ENCODE data around the gene ADAMTS3.

DNA sequence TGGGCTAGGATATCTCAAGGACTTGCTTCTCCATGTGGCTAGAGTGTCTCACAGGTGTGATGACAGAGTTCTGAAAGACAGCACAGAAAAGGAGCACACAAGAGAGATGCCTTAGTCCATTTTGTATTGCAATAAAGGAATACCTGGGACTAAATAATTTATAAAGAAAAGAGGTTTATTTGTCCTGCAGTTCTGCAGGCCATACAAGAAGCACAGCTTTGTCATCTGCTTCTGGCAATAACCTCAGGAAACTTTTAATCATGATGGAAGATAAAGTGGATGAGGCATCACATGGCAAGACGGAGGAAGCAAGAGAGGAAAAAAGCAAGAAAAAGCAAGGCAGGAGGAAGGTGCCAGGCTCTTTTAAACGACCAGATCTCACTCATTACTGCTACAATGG lies 126.9 kb downstream of the ADAMTS3 start:
- TF ChIP-seq ZNF544 (tag by site-specific recombination; IDR thresholded peaks at IDR 0.05) (no peak), ZNF274 (IDR thresholded peaks at IDR 0.05; ENCODE audit: low read length) (no peak), ZNF274 (tag by site-specific recombination; IDR thresholded peaks at IDR 0.05; ENCODE audit: borderline replicate concordance) (no peak), ZBTB1 (tag by site-specific recombination; IDR thresholded peaks at IDR 0.05) (no peak), ZNF138 (tag by site-specific recombination; IDR thresholded peaks at IDR 0.05; ENCODE audit: borderline replicate concordance) (no peak), ZNF777 (tag by site-specific recombination; IDR thresholded peaks at IDR 0.05; ENCODE audit: borderline replicate concordance) (no peak), ZNF423 (tag by site-specific recombination; IDR thresholded peaks at IDR 0.05) (no peak), ZNF169 (tag by site-specific recombination; IDR thresholded peaks at IDR 0.05) (no peak)
- TF ChIP-seq, protein P1, sequence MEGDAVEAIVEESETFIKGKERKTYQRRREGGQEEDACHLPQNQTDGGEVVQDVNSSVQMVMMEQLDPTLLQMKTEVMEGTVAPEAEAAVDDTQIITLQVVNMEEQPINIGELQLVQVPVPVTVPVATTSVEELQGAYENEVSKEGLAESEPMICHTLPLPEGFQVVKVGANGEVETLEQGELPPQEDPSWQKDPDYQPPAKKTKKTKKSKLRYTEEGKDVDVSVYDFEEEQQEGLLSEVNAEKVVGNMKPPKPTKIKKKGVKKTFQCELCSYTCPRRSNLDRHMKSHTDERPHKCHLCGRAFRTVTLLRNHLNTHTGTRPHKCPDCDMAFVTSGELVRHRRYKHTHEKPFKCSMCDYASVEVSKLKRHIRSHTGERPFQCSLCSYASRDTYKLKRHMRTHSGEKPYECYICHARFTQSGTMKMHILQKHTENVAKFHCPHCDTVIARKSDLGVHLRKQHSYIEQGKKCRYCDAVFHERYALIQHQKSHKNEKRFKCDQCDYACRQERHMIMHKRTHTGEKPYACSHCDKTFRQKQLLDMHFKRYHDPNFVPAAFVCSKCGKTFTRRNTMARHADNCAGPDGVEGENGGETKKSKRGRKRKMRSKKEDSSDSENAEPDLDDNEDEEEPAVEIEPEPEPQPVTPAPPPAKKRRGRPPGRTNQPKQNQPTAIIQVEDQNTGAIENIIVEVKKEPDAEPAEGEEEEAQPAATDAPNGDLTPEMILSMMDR (tag by site-specific recombination; IDR thresholded peaks at IDR 0.05), result no peak
- TF ChIP-seq, protein P2, sequence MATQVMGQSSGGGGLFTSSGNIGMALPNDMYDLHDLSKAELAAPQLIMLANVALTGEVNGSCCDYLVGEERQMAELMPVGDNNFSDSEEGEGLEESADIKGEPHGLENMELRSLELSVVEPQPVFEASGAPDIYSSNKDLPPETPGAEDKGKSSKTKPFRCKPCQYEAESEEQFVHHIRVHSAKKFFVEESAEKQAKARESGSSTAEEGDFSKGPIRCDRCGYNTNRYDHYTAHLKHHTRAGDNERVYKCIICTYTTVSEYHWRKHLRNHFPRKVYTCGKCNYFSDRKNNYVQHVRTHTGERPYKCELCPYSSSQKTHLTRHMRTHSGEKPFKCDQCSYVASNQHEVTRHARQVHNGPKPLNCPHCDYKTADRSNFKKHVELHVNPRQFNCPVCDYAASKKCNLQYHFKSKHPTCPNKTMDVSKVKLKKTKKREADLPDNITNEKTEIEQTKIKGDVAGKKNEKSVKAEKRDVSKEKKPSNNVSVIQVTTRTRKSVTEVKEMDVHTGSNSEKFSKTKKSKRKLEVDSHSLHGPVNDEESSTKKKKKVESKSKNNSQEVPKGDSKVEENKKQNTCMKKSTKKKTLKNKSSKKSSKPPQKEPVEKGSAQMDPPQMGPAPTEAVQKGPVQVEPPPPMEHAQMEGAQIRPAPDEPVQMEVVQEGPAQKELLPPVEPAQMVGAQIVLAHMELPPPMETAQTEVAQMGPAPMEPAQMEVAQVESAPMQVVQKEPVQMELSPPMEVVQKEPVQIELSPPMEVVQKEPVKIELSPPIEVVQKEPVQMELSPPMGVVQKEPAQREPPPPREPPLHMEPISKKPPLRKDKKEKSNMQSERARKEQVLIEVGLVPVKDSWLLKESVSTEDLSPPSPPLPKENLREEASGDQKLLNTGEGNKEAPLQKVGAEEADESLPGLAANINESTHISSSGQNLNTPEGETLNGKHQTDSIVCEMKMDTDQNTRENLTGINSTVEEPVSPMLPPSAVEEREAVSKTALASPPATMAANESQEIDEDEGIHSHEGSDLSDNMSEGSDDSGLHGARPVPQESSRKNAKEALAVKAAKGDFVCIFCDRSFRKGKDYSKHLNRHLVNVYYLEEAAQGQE (tag by site-specific recombination; IDR thresholded peaks at IDR 0.05), result no peak

Measured in HEK293 (cell line).